Aorta (tissue), 5 donors: ENCODE measurements around the gene BORA. TPM values are rescaled to one million over a fixed set of nuclear protein-coding genes. Genes with fewer than 3 reads are reported as not detected.

ENCODE experiments used
- ATAC-seq: fragments of 200-7000 bp; cut with Tn5 transposase; one replicate; pipeline ENCODE4 v1.9.1; 2022; ENCODE audit warnings: moderate library complexity; ENCODE audit not compliant: low FRiP score
- DNase-seq, 2 donors: peaks; one replicate each; pipeline ENCODE4 v3.0.0-alpha.2; 2020
- H3K27ac ChIP-seq, 2 donors: one replicate each; pipeline ENCODE4 v1.5.1; 2013; ENCODE audit warnings: low read length in 2 of 2, mild to moderate bottlenecking in 2 of 2, moderate library complexity in 2 of 2, control low read depth in 1 of 2, inconsistent platforms in 1 of 2, low read depth in 1 of 2
- H3K27me3 ChIP-seq, 2 donors: one replicate each; pipeline ENCODE4 v1.6.1; 2013; ENCODE audit warnings: control low read depth in 1 of 2, low read length in 1 of 2, mild to moderate bottlenecking in 1 of 2, moderate library complexity in 1 of 2; ENCODE audit not compliant: insufficient read depth in 2 of 2, control insufficient read depth in 1 of 2
- H3K36me3 ChIP-seq, 2 donors: one replicate each; pipeline ENCODE4 v1.6.1; 2013; ENCODE audit warnings: control low read depth in 1 of 2, low read length in 1 of 2, mild to moderate bottlenecking in 1 of 2; ENCODE audit not compliant: insufficient read depth in 2 of 2, control insufficient read depth in 1 of 2
- H3K4me1 ChIP-seq, 2 donors: one replicate each; pipeline ENCODE4 v1.6.1; 2013; ENCODE audit warnings: low read length in 2 of 2, control low read depth in 1 of 2, mild to moderate bottlenecking in 1 of 2, moderate library complexity in 1 of 2; ENCODE audit not compliant: insufficient read depth in 2 of 2, control insufficient read depth in 1 of 2
- H3K4me3 ChIP-seq, 2 donors: one replicate each; pipeline ENCODE4 v1.5.1; 2013; ENCODE audit warnings: low read length in 2 of 2, control low read depth in 1 of 2, mild to moderate bottlenecking in 1 of 2
- H3K9me3 ChIP-seq: one replicate; pipeline ENCODE4 v1.6.1; 2013; ENCODE audit warnings: mild to moderate bottlenecking, low read length; ENCODE audit not compliant: control insufficient read depth
- WGBS, 2 donors: extraction: QIAGEN DNeasy Blood & Tissue Kit; methylation state at CpG; one replicate each; pipeline ENCODE4 v1.1.7; 2013; 5-methylcytosine and 5-hydroxymethylcytosine counted together
- intact Hi-C, 2 donors: fragments of 100-400 bp; cut with DNase I; formaldehyde crosslinking; loops; one replicate each; pipeline versions ENCODE4 v1.14.2 to v1.15.0; 2022
- long read RNA-seq, 2 donors: library from polyadenylated mRNA; unstranded; transcript quantifications; one replicate each; pipeline ENCODE4 v2.0.0, GENCODE V29; 2020 to 2021
- polyA plus RNA-seq, 2 donors: library from polyadenylated mRNA; stranded (reverse); fragments of 200-250 nt; gene quantifications; one replicate each; pipeline ENCODE4 v1.2.3, GENCODE V29; 2013
- total RNA-seq, 2 donors: library from RNA; stranded (reverse); fragmentation: NEBNext Ultra II Directional; extraction: Animal tissue kit (Norgen Biotek cat#: 25700); gene quantifications; one replicate each; pipeline ENCODE4 v1.2.1, GENCODE V29; 2021
- donor health status: healthy with polysubstance abuse.
- donor health status: Bipolar disorder and iron deficiency.
- donor health status: DM: no; HTN: no; CAD: no.
- donor health status: DM: no; HTN: no; CAD: no.
- donor health status: DM: yes; HTN: yes; CAD: no.

The BORA gene
- total RNA-seq (1 to 10 TPM; 1.5 to 2.6 TPM), polyA plus RNA-seq (1 to 10 TPM; 1.5 to 6.9 TPM)
- long read RNA-seq, donor 1, partial matches to known transcripts: 2 of 4 reads
- long read RNA-seq, donor 1, other reads (novel, unspliced or antisense): 2 of 4 reads
- long read RNA-seq, donor 2: 0 reads

GRCh38 chr13:72727417-72728289 lies at the start of gene BORA, which contains the start of gene MZT1:
TSS of gene BORA (plus strand) at chr13:72727923. CDS start at chr13:72728941, 1,018 bp downstream.
TSS of gene MZT1 (minus strand) at chr13:72727629. CDS start at chr13:72727602, 27 bp downstream.
- 0% methylated on average over 69 to 71 of the region's 71 CpGs for WGBS, 2 donors
- intact Hi-C loops: loop anchor here in 1 of 2 donors (5.0 kb wide), 1 partner anchor 55 kb away; the partner anchor contains the start of genes DIS3 and PIBF1

GRCh38 chr13:72678312-72678711 lies 49.4 kb upstream of the BORA start:
- intact Hi-C loops: no loop called here
- Histone ChIP-seq H3K4me1 (no peaks in the 10 kb centered on the region), H3K36me3 (no peaks in the 10 kb centered on the region), H3K27ac (no peak overlapping the region), H3K27me3 (no peaks in the 10 kb centered on the region), H3K9me3 (no peaks in the 10 kb centered on the region), H3K4me3 (no peak overlapping the region)
- ATAC-seq (no peak), DNase-seq (no peak)
- 0 to 8% methylated on average over 1 of the region's 1 CpG for WGBS, 2 donors

More at GRCh38 chr13:72727417-72728289, at the start of gene BORA, which contains the start of gene MZT1:
- ATAC-seq (peak; percentile 100), DNase-seq (peak; percentile 97 to 98)
- Histone ChIP-seq H3K9me3 (no peaks in the 10 kb centered on the region), H3K27me3 (no peaks in the 10 kb centered on the region), H3K4me1 (no peaks in the 10 kb centered on the region), H3K27ac (peak within 1 kb of the TSS in 1 of 2 donors; percentile 39), H3K4me3 (peak within 1 kb of the TSS; percentile 65 to 98), H3K36me3 (no peaks in the 10 kb centered on the region)

GRCh38 chr13:72680353-72680752 lies 47.4 kb upstream of the BORA start:
- no peak overlapping the region for H3K4me3 ChIP-seq
- 61 to 96% methylated on average over 1 of the region's 1 CpG for WGBS, 2 donors
- no peaks in the 10 kb centered on the region for H3K36me3 ChIP-seq
- H3K4me1 ChIP-seq: no peaks in the 10 kb centered on the region
- intact Hi-C loops: no loop called here
- DNase-seq (no peak), ATAC-seq (no peak)
- H3K27ac ChIP-seq: no peak overlapping the region
- no peaks in the 10 kb centered on the region for H3K9me3 ChIP-seq
- H3K27me3 ChIP-seq: no peaks in the 10 kb centered on the region

- 7 to 12% methylated on average over 3 of the region's 3 CpGs for WGBS, 2 donors
- DNase-seq (no peak), ATAC-seq (no peak)
- Histone ChIP-seq H3K27ac (no peak overlapping the region), H3K4me1 (no peaks in the 10 kb centered on the region), H3K9me3 (no peaks in the 10 kb centered on the region), H3K4me3 (no peak overlapping the region), H3K27me3 (no peaks in the 10 kb centered on the region), H3K36me3 (no peaks in the 10 kb centered on the region)
- intact Hi-C loops: no loop called here
These were observed 41.0 kb upstream of the BORA start for GRCh38 chr13:72686766-72687165.

- intact Hi-C loops: no loop called here
- Histone ChIP-seq H3K4me1 (no peaks in the 10 kb centered on the region), H3K27me3 (no peaks in the 10 kb centered on the region), H3K27ac (no peak overlapping the region), H3K9me3 (peaks cover 3% of the 10 kb centered on the region), H3K4me3 (no peak overlapping the region), H3K36me3 (no peaks in the 10 kb centered on the region)
- no peak for ATAC-seq
- no peak for DNase-seq
These were observed 38.5 kb upstream of the BORA start for GRCh38 chr13:72689181-72689696.

GRCh38 chr13:72692884-72693514 lies 34.7 kb upstream of the BORA start:
- intact Hi-C loops: no loop called here
- no peak for DNase-seq
- H3K9me3 ChIP-seq: peaks cover 3% of the 10 kb centered on the region

GRCh38 chr13:72693832-72694231 lies 33.9 kb upstream of the BORA start:
- DNase-seq: no peak
- H3K4me1 ChIP-seq: no peaks in the 10 kb centered on the region
- no peak for ATAC-seq
- no peak overlapping the region for H3K27ac ChIP-seq
- intact Hi-C loops: no loop called here
- H3K27me3 ChIP-seq: no peaks in the 10 kb centered on the region
- no peak overlapping the region for H3K4me3 ChIP-seq
- H3K36me3 ChIP-seq: no peaks in the 10 kb centered on the region
- 59 to 67% methylated on average over 5 of the region's 5 CpGs for WGBS, 2 donors
- peaks cover 3% of the 10 kb centered on the region for H3K9me3 ChIP-seq

More at GRCh38 chr13:72692884-72693514, 34.7 kb upstream of the BORA start:
- no peaks in the 10 kb centered on the region for H3K36me3 ChIP-seq
- H3K27me3 ChIP-seq: no peaks in the 10 kb centered on the region
- 65 to 87% methylated on average over 5 of the region's 5 CpGs for WGBS, 2 donors
- no peak overlapping the region for H3K4me3 ChIP-seq
- no peak for ATAC-seq
- no peaks in the 10 kb centered on the region for H3K4me1 ChIP-seq
- H3K27ac ChIP-seq: no peak overlapping the region

GRCh38 chr13:72694314-72694713 lies 33.4 kb upstream of the BORA start:
- no peak for ATAC-seq
- Histone ChIP-seq H3K27me3 (no peaks in the 10 kb centered on the region), H3K36me3 (no peaks in the 10 kb centered on the region), H3K9me3 (peaks cover 3% of the 10 kb centered on the region), H3K27ac (no peak overlapping the region), H3K4me1 (no peaks in the 10 kb centered on the region), H3K4me3 (no peak overlapping the region)
- WGBS, 2 donors: 15 to 22% methylated on average over 8 of the region's 8 CpGs
- no peak for DNase-seq
- intact Hi-C loops: no loop called here
